Peyer's patch (tissue), 4 donors: ENCODE results near the gene CD33.

Source experiments
- CTCF ChIP-seq, 6 experiments: fragments of 450-650 bp in 4 of 6; fragments of 200-600 bp in 2 of 6; sonication (generic) in 1 of 6; IDR thresholded peaks; one replicate each; pipeline ENCODE4 v1.5.1; 2017 to 2019; ENCODE audit warnings: antibody characterized with exemption in 6 of 6, mild to moderate bottlenecking in 3 of 6, moderate library complexity in 1 of 6
- POLR2A ChIP-seq, 2 donors: fragments of 450-650 bp; IDR thresholded peaks; one replicate each; pipeline ENCODE4 v1.5.1; 2017; ENCODE audit warnings: antibody characterized with exemption in 2 of 2, mild to moderate bottlenecking in 2 of 2, moderate library complexity in 2 of 2

- TF ChIP-seq CTCF (IDR thresholded peaks at IDR 0.05), result no peak
- no peak for TF ChIP-seq POLR2A (IDR thresholded peaks at IDR 0.05)
These were observed 14.6 kb upstream of the CD33 start for GRCh38 chr19:51210191-51210784.
